Measurements from ENCODE around the gene COL5A1.

Gene COL5A1

DNA sequence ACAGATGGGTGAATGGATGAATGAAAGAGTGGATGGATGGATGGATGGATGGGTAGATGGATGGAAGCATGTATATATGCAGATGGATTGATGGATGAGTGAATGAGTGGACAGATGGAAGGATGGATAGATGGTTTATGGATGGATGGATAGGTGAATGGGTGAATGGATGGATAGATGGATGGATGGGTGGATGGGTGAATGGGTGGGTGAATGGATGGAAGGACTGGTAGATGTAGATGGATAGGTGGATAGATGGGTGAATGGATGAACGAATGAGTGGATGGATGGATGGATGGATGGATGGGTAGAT is 85.1 kb downstream of the COL5A1 start:
- TF ChIP-seq, protein P1, sequence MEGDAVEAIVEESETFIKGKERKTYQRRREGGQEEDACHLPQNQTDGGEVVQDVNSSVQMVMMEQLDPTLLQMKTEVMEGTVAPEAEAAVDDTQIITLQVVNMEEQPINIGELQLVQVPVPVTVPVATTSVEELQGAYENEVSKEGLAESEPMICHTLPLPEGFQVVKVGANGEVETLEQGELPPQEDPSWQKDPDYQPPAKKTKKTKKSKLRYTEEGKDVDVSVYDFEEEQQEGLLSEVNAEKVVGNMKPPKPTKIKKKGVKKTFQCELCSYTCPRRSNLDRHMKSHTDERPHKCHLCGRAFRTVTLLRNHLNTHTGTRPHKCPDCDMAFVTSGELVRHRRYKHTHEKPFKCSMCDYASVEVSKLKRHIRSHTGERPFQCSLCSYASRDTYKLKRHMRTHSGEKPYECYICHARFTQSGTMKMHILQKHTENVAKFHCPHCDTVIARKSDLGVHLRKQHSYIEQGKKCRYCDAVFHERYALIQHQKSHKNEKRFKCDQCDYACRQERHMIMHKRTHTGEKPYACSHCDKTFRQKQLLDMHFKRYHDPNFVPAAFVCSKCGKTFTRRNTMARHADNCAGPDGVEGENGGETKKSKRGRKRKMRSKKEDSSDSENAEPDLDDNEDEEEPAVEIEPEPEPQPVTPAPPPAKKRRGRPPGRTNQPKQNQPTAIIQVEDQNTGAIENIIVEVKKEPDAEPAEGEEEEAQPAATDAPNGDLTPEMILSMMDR (IDR thresholded peaks at IDR 0.05; ENCODE audit: low read depth, low read length, missing control alignments) = no peak
- DNase-seq (ENCODE audit: low read depth) = no peak
- H3K4me3 ChIP-seq (ENCODE audit: low read depth, low read length) = no peak overlapping the region

- H3K4me3 ChIP-seq (ENCODE audit: low read depth, low read length) = no peak overlapping the region
- no peak for DNase-seq (ENCODE audit: low read depth)
- TF ChIP-seq, protein P1 (IDR thresholded peaks at IDR 0.05; ENCODE audit: low read depth, low read length, missing control alignments) = no peak
These were observed 86.6 kb downstream of the COL5A1 start for GRCh38 chr9:134728021-134728795.

DNA sequence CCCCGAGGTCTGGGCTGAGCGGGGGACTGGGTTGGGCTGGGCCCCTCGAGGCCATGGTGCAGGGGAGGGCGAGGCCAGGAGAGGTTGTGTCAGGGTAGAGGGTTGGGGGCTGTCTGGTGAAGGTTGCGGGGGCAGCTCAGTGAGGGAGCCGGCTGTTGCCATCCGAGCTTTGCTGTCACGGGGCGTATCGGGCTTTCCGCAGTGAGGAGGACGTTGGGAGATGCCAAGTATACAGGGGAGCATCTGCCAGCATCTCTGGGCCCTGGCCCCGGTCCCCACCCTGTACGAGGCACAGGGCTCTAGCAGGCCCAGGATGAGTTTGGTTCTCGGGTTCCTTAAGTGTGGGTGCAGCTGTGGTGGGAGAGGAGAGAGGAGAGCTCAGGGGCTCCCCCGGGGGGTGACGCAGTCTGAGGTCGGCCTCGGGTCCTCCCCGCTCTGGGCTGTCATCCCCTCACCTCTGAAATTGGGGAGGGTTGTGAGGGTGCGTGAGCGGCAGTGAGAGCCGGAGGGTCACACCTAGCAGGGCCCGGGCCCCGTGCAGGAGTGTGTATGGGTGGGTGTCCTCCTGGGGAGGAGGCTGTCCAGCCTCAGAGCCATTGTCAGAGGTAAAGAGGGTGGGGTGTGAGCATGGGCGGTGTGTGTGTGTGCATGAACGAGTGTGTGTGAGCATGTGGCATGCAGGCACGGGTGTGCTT is 87.3 kb downstream of the COL5A1 start:
- TF ChIP-seq, protein P1 (IDR thresholded peaks at IDR 0.05; ENCODE audit: low read depth, low read length, missing control alignments) = no peak

DNA sequence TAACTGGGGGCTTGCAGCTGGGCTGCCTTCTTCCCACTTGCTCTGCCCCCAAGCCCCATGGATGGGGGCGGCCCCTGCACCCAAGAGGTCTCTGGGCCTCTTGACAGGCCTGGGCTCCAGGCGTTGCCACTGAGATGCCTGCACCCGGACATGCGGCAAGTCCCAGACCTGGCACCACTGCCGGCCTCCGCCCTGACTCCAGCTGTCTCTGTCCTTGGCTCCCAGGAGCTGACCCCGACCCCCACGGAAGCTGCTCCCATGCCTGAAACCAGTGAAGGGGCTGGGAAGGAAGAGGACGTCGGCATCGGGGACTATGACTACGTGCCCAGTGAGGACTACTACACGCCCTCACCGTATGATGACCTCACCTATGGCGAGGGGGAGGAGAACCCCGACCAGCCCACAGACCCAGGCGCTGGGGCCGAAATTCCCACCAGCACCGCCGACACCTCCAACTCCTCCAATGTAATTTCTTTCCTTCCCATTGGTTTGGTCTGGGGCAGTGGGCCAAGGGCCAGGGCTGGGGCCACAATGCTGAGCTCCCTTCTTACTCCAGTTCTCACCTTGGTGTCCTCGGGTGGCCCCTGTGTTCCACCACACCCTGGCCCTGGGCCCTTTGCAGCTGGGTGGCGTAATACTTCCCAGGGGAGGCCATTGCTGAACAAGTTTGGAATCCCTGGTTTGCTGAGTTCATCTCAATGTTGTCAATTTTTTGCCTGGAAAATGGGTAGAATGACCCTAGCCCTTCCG is 88.6 kb downstream of the COL5A1 start:
- TF ChIP-seq, protein P1 (IDR thresholded peaks at IDR 0.05; ENCODE audit: low read depth, low read length, missing control alignments) = no peak
- no peak for DNase-seq (ENCODE audit: low read depth)

More for the DNA sequence above, 87.3 kb downstream of the COL5A1 start:
- DNase-seq (ENCODE audit: low read depth) = no peak
- no peak overlapping the region for H3K4me3 ChIP-seq (ENCODE audit: low read depth, low read length)

DNA sequence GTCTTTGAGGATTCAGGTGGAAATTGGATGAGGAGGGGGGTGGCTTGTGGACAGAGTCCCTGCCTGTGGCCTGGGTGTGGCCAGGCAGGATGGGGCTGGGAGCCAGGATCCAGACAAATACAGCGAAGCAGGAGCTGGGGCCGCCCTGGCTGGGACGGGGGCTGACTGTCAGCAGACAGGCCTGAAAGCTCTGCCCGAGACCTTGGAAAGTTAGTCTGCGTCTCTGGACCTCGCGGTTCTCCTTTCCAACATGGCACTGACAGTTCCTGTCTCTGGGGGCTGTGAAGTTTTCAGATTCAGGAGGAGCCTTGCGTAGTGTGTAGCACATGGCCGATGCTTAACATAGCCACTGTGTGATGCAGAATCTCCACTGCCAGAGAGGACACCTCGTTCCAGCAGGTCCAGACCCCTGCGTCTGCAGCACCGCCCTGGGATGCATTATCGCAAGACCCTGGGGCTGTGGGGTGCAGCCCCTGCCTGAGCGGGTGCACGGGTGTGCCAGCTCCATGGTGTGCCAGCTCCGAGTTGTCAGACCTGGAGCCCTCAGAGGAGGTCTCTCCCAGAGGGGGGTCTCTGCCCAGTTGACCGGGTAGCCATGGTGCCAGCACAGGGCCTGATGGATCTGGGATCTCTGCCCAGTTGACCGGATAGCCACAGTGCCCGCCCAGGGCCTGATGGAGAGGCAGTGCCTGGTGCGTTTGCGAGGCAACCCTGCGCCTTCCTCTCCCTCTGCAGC is 89.3 kb downstream of the COL5A1 start:
- TF ChIP-seq, protein P1 (IDR thresholded peaks at IDR 0.05; ENCODE audit: low read depth, low read length, missing control alignments) = no peak
- no peak for DNase-seq (ENCODE audit: low read depth)
- no peak overlapping the region for H3K4me3 ChIP-seq (ENCODE audit: low read depth, low read length)

More for the DNA sequence above, 88.6 kb downstream of the COL5A1 start:
- H3K4me3 ChIP-seq (ENCODE audit: low read depth, low read length) = no peak overlapping the region

DNA sequence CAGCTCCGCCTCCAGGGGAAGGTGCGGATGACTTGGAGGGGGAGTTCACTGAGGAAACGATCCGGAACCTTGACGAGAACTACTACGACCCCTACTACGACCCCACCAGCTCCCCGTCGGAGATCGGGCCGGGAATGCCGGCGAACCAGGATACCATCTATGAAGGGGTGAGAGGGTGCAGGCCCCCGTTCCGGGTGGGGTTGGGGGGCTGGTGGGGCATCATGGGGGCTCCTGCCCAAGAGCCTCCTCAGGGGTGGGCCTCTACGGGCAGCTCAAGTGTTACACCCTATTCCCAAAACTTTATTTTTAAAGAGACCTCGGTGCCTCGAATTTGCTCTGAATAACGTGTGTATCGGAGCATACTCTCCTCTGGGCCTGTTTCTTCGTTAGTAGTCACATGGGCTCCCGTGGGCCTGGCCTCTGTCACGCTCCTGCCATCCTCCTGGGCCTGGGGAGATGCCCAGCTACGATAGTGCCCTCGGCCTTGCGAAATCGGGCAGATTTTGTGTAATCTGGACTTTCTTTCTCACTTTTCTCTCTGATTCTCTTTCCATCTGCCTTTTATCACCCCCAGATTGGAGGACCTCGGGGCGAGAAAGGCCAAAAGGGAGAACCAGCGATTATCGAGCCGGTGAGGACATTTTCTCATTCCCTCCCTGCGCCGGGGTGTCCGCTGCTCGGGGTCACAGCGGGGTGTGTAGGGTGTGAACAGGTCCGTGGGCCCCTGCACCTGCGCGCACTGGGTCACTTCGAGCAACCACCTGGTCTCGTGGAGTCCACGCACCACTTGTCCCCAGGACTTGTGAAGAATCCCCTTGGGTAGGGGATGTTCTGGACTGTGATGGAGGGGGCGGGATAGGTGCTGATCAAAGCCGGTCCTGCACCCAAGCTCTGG is 90.1 kb downstream of the COL5A1 start:
- TF ChIP-seq, protein P1 (IDR thresholded peaks at IDR 0.05; ENCODE audit: low read depth, low read length, missing control alignments) = no peak
- no peak overlapping the region for H3K4me3 ChIP-seq (ENCODE audit: low read depth, low read length)

More for the DNA sequence above, 90.1 kb downstream of the COL5A1 start:
- no peak for DNase-seq (ENCODE audit: low read depth)

Data from GM12864 (cell line).